ENCODE results near the gene ASPHD2.

ASPHD2 gene

DNA sequence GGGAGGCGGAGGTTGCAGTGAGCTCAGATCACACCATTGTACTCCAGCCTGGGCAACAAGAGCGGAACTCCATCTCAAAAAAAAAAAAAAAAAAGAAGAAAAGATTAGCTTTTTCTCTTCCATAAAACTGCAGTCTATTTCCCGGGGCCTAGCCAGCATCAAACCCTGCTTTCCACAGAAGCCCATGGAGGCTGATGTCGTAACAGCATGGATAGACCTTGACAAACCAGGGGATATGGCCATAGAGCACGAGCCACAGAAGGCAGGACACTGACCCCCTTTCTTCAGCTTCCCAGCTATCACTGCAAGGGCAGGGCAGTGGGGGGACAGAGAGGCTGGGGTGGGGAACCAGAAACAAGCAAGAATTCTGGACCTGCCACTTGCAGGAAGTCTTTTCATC is 33.0 kb downstream of the ASPHD2 start:
- no peak for DNase-seq (ENCODE audit: low read depth in 1 of 2, low spot score in 1 of 2)
- Histone ChIP-seq H3K27ac (replicated peaks) (no peak overlapping the region), H3K4me3 (replicated peaks; ENCODE audit: insufficient read depth, low read length) (no peak overlapping the region), H3K27me3 (ENCODE audit: insufficient read depth, poor library complexity, severe bottlenecking) (no peaks in the 10 kb centered on the region)
- TF ChIP-seq SPI1 (IDR thresholded peaks at IDR 0.05; ENCODE audit: borderline replicate concordance, low read depth): no peak
- TF ChIP-seq GABPA (IDR thresholded peaks at IDR 0.05; ENCODE audit: low read depth): no peak
- TF ChIP-seq, protein P1, sequence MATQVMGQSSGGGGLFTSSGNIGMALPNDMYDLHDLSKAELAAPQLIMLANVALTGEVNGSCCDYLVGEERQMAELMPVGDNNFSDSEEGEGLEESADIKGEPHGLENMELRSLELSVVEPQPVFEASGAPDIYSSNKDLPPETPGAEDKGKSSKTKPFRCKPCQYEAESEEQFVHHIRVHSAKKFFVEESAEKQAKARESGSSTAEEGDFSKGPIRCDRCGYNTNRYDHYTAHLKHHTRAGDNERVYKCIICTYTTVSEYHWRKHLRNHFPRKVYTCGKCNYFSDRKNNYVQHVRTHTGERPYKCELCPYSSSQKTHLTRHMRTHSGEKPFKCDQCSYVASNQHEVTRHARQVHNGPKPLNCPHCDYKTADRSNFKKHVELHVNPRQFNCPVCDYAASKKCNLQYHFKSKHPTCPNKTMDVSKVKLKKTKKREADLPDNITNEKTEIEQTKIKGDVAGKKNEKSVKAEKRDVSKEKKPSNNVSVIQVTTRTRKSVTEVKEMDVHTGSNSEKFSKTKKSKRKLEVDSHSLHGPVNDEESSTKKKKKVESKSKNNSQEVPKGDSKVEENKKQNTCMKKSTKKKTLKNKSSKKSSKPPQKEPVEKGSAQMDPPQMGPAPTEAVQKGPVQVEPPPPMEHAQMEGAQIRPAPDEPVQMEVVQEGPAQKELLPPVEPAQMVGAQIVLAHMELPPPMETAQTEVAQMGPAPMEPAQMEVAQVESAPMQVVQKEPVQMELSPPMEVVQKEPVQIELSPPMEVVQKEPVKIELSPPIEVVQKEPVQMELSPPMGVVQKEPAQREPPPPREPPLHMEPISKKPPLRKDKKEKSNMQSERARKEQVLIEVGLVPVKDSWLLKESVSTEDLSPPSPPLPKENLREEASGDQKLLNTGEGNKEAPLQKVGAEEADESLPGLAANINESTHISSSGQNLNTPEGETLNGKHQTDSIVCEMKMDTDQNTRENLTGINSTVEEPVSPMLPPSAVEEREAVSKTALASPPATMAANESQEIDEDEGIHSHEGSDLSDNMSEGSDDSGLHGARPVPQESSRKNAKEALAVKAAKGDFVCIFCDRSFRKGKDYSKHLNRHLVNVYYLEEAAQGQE (IDR thresholded peaks at IDR 0.05; ENCODE audit: insufficient replicate concordance, low read depth): no peak
- no peak for TF ChIP-seq POLR2AphosphoS5 (IDR thresholded peaks at IDR 0.05; ENCODE audit: low read depth)
- TF ChIP-seq, protein P2, sequence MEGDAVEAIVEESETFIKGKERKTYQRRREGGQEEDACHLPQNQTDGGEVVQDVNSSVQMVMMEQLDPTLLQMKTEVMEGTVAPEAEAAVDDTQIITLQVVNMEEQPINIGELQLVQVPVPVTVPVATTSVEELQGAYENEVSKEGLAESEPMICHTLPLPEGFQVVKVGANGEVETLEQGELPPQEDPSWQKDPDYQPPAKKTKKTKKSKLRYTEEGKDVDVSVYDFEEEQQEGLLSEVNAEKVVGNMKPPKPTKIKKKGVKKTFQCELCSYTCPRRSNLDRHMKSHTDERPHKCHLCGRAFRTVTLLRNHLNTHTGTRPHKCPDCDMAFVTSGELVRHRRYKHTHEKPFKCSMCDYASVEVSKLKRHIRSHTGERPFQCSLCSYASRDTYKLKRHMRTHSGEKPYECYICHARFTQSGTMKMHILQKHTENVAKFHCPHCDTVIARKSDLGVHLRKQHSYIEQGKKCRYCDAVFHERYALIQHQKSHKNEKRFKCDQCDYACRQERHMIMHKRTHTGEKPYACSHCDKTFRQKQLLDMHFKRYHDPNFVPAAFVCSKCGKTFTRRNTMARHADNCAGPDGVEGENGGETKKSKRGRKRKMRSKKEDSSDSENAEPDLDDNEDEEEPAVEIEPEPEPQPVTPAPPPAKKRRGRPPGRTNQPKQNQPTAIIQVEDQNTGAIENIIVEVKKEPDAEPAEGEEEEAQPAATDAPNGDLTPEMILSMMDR (IDR thresholded peaks at IDR 0.05; ENCODE audit: insufficient read depth, low read length): no peak

GRCh38 chr22:26462641-26463040 is 33.6 kb downstream of the ASPHD2 start:
- Histone ChIP-seq H3K27ac (replicated peaks) (no peak overlapping the region), H3K4me3 (replicated peaks; ENCODE audit: insufficient read depth, low read length) (no peak overlapping the region), H3K27me3 (ENCODE audit: insufficient read depth, poor library complexity, severe bottlenecking) (no peaks in the 10 kb centered on the region)
- TF ChIP-seq, protein P1 (IDR thresholded peaks at IDR 0.05; ENCODE audit: insufficient replicate concordance, low read depth): no peak
- TF ChIP-seq GABPA (IDR thresholded peaks at IDR 0.05; ENCODE audit: low read depth) (no peak), SPI1 (IDR thresholded peaks at IDR 0.05; ENCODE audit: borderline replicate concordance, low read depth) (no peak), POLR2AphosphoS5 (IDR thresholded peaks at IDR 0.05; ENCODE audit: low read depth) (no peak)
- TF ChIP-seq, protein P2 (IDR thresholded peaks at IDR 0.05; ENCODE audit: insufficient read depth, low read length): no peak
- DNase-seq (ENCODE audit: low read depth in 1 of 2, low spot score in 1 of 2): no peak

GRCh38 chr22:26463101-26463661 is 34.1 kb downstream of the ASPHD2 start:
- no peak for DNase-seq (ENCODE audit: low read depth in 1 of 2, low spot score in 1 of 2)
- no peaks in the 10 kb centered on the region for H3K27me3 ChIP-seq (ENCODE audit: insufficient read depth, poor library complexity, severe bottlenecking)
- TF ChIP-seq, protein P1 (IDR thresholded peaks at IDR 0.05; ENCODE audit: insufficient replicate concordance, low read depth): no peak
- TF ChIP-seq GABPA (IDR thresholded peaks at IDR 0.05; ENCODE audit: low read depth) (no peak), SPI1 (IDR thresholded peaks at IDR 0.05; ENCODE audit: borderline replicate concordance, low read depth) (no peak), POLR2AphosphoS5 (IDR thresholded peaks at IDR 0.05; ENCODE audit: low read depth) (no peak)
- TF ChIP-seq, protein P2 (IDR thresholded peaks at IDR 0.05; ENCODE audit: insufficient read depth, low read length): no peak

More at GRCh38 chr22:26463101-26463661, 34.1 kb downstream of the ASPHD2 start:
- Histone ChIP-seq H3K4me3 (replicated peaks; ENCODE audit: insufficient read depth, low read length) (no peak overlapping the region), H3K27ac (replicated peaks) (no peak overlapping the region)
